Parathyroid adenoma (tissue), 2 donors: Measurements from ENCODE around the gene PRKG1.

Source experiments
- H2AFZ ChIP-seq: fragments of 300-600 bp; sonication (generic); one replicate; pipeline ENCODE4 v1.7.0; 2017; ENCODE audit warnings: antibody characterized with exemption, mild to moderate bottlenecking
- H3K27ac ChIP-seq: fragments of 300-600 bp; sonication (generic); one replicate; pipeline ENCODE4 v1.7.0; 2017
- H3K27me3 ChIP-seq: fragments of 300-600 bp; sonication (generic); one replicate; pipeline ENCODE4 v1.7.0; 2017; ENCODE audit warnings: low read length; ENCODE audit not compliant: control insufficient read depth, insufficient read depth
- H3K36me3 ChIP-seq: fragments of 300-600 bp; sonication (generic); one replicate; pipeline ENCODE4 v1.7.0; 2017; ENCODE audit warnings: low read length; ENCODE audit not compliant: control insufficient read depth, insufficient read depth
- H3K4me1 ChIP-seq: fragments of 300-600 bp; sonication (generic); one replicate; pipeline ENCODE4 v1.7.0; 2017; ENCODE audit warnings: control low read depth
- H3K4me2 ChIP-seq: fragments of 300-600 bp; sonication (generic); one replicate; pipeline ENCODE4 v1.7.0; 2017; ENCODE audit warnings: low read length
- H3K4me3 ChIP-seq: fragments of 300-600 bp; sonication (generic); one replicate; pipeline ENCODE4 v1.7.0; 2017; ENCODE audit warnings: low read depth, low read length
- H3K79me2 ChIP-seq: fragments of 300-600 bp; sonication (generic); one replicate; pipeline ENCODE4 v1.7.0; 2017; ENCODE audit warnings: control low read depth
- H3K9ac ChIP-seq: fragments of 300-600 bp; sonication (generic); one replicate; pipeline ENCODE4 v1.7.0; 2017; ENCODE audit warnings: mild to moderate bottlenecking
- H3K9me3 ChIP-seq: fragments of 300-600 bp; sonication (generic); one replicate; pipeline ENCODE4 v1.7.0; 2017; ENCODE audit warnings: low read length; ENCODE audit not compliant: control insufficient read depth
- TF ChIP-seq, protein P1 (sequence below): fragments of 300-600 bp; sonication (generic); IDR thresholded peaks from one replicate; pipeline ENCODE4 v1.7.0; 2017; ENCODE audit warnings: antibody characterized with exemption, mild to moderate bottlenecking
- donor health status: primary hyperparathyroidism.

The PRKG1 gene

DNA sequence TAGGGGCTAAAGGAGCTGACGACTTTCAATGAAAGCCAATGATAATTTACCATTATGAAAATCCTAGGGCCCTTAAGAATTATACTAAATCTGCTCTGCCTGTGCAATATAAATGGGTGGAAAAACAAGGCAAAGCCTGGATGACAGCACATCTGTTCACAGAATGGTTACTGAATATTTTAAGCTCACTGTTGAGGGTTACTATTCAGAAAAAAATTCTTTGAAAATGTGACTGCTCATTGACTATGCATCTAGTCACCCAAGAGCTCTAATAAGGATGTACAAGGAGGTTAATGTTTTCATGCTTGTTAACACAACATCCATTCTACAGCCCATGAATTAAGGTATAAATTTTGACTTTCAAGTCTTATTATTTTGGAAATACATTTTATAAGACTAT lies 1248.6 kb downstream of the PRKG1 start:
- Histone ChIP-seq H3K27me3 (no peaks in the 10 kb centered on the region), H3K4me3 (no peak overlapping the region), H3K4me2 (no peak overlapping the region), H2AFZ (no peak overlapping the region), H3K9ac (no peak overlapping the region), H3K79me2 (no peaks in the 10 kb centered on the region), H3K27ac (no peak overlapping the region), H3K4me1 (no peaks in the 10 kb centered on the region), H3K9me3 (no peaks in the 10 kb centered on the region), H3K36me3 (no peaks in the 10 kb centered on the region)
- TF ChIP-seq, protein P1, sequence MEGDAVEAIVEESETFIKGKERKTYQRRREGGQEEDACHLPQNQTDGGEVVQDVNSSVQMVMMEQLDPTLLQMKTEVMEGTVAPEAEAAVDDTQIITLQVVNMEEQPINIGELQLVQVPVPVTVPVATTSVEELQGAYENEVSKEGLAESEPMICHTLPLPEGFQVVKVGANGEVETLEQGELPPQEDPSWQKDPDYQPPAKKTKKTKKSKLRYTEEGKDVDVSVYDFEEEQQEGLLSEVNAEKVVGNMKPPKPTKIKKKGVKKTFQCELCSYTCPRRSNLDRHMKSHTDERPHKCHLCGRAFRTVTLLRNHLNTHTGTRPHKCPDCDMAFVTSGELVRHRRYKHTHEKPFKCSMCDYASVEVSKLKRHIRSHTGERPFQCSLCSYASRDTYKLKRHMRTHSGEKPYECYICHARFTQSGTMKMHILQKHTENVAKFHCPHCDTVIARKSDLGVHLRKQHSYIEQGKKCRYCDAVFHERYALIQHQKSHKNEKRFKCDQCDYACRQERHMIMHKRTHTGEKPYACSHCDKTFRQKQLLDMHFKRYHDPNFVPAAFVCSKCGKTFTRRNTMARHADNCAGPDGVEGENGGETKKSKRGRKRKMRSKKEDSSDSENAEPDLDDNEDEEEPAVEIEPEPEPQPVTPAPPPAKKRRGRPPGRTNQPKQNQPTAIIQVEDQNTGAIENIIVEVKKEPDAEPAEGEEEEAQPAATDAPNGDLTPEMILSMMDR = no peak

DNA sequence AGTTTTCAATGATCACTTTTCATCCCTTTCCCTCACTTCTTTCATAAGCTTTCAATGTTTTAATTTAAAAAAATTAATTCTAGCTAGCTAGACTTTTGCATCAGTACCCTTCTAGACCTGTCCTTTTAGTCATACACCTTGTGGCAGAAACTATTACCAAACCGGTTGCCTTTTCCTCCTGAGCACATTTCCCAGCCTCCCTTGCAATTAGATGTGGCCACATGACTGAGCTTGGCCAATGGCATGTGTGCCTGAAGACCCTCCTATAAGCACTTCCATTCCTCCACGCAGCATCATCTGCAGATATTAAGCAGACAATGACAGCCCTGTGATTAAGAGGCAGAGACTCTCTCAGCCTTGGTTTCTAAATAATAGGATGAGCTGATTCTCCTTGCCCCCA lies 1252.1 kb downstream of the PRKG1 start:
- H3K4me2 ChIP-seq = no peak overlapping the region
- no peak overlapping the region for H3K27ac ChIP-seq
- H3K4me1 ChIP-seq = no peaks in the 10 kb centered on the region
- no peaks in the 10 kb centered on the region for H3K27me3 ChIP-seq
- no peaks in the 10 kb centered on the region for H3K9me3 ChIP-seq
- TF ChIP-seq, protein P1 = no peak
- no peak overlapping the region for H3K4me3 ChIP-seq
- H3K9ac ChIP-seq = no peak overlapping the region
- no peak overlapping the region for H2AFZ ChIP-seq
- H3K79me2 ChIP-seq = no peaks in the 10 kb centered on the region
- H3K36me3 ChIP-seq = no peaks in the 10 kb centered on the region

DNA sequence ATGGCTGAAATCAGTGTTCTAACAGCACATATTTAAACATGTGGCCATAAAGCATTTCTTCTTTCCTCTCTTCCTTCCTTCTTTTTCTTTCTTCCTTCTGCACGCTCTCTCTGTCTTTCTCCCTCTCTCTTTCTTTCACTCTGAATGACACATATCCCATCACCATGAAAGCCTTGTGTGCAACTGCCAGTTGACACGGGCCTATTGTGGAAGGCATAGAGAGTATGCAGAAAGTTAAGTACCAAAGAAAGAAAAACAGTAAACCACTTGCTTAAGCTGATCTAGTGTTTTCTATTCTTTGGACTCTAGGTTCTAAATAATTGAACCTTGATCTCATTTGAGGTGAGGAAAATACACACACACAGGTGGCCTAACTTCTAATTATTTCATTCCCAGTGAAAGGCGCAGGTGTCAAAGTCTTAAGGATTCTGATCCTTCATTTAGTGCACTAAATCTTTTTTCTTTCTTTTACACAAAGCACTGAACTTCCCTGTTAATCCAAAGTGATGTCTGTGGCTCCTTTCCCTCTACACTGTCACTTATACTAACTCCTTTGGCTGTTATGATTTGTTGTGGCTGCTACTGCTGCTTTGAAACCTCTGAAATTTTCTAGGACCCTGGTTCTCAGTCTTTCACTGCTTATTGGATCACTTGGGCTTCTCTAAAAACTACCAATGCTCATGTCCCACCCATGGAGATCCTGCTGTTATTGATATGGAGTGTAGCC lies 1257.5 kb downstream of the PRKG1 start:
- H3K4me1 ChIP-seq = no peaks in the 10 kb centered on the region

DNA sequence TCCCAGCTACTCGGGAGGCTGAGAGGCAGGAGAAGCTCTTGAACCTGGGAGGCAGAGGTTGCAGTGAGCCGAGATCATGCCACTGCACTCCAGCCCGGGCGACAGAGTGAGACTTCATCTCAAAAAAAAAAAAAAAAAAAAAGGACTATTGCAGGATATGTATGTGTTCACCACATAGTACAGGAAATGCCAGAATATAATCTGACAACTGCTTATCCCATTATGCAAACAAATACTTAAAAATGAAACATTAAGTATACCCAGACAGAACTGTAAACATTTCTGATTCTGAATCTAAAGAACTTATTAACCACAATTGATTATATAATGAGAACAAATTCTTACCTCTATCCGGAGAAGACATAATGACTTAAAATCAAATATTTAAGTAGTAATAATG lies 1258.5 kb downstream of the PRKG1 start:
- no peak overlapping the region for H3K4me2 ChIP-seq
- H3K27ac ChIP-seq = no peak overlapping the region
- no peaks in the 10 kb centered on the region for H3K79me2 ChIP-seq
- H3K4me3 ChIP-seq = no peak overlapping the region
- H3K27me3 ChIP-seq = no peaks in the 10 kb centered on the region
- no peak overlapping the region for H2AFZ ChIP-seq
- H3K36me3 ChIP-seq = no peaks in the 10 kb centered on the region
- TF ChIP-seq, protein P1 = no peak
- H3K4me1 ChIP-seq = no peaks in the 10 kb centered on the region
- H3K9ac ChIP-seq = no peak overlapping the region
- no peaks in the 10 kb centered on the region for H3K9me3 ChIP-seq

More for the DNA sequence above, 1257.5 kb downstream of the PRKG1 start:
- H3K4me2 ChIP-seq = no peak overlapping the region
- no peaks in the 10 kb centered on the region for H3K27me3 ChIP-seq
- no peaks in the 10 kb centered on the region for H3K9me3 ChIP-seq
- H3K27ac ChIP-seq = no peak overlapping the region
- H3K9ac ChIP-seq = no peak overlapping the region
- H3K36me3 ChIP-seq = no peaks in the 10 kb centered on the region
- H2AFZ ChIP-seq = no peak overlapping the region
- TF ChIP-seq, protein P1 = no peak
- H3K4me3 ChIP-seq = no peak overlapping the region
- H3K79me2 ChIP-seq = no peaks in the 10 kb centered on the region

DNA sequence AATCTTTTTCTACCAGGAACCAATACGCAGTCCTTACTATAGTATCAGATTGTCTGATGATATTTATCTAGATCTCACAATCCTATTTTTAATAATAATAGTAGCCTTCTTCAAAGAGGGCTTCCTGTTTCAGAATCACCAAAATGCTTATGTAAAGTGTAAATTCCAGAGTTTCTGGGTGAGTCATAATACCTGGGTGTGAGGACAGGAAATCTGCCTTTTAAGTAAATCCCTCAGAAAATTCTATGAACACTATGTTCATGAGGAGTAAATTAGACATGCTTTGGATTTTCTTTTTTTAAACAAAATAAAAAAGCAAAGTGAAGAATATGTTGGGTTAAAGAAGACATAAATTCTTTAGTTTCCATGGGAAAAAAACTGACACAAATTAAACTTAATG lies 1260.3 kb downstream of the PRKG1 start:
- Histone ChIP-seq H3K27me3 (no peaks in the 10 kb centered on the region), H3K27ac (no peak overlapping the region), H3K4me1 (no peaks in the 10 kb centered on the region), H3K4me3 (no peak overlapping the region), H3K9ac (no peak overlapping the region), H3K4me2 (no peak overlapping the region), H3K36me3 (no peaks in the 10 kb centered on the region), H3K9me3 (no peaks in the 10 kb centered on the region), H3K79me2 (no peaks in the 10 kb centered on the region), H2AFZ (no peak overlapping the region)
- TF ChIP-seq, protein P1 = no peak
